Stimulated activated CD8-positive, alpha-beta memory T cell treated with anti-CD3 and anti-CD28 coated beads, Interleukin-15, amount 100 ng/mL, for 1 hour (primary cell): Measurements from ENCODE around the gene ZNF675.
"Not testable (repeated sequence)": the region's sequence is repeated elsewhere in the genome, so short reads cannot be mapped to it uniquely, and the experiment has no call there.

Experiments
- DNase-seq: peaks from one replicate; pipeline ENCODE4 v3.0.0-alpha.2; 2020; ENCODE audit warnings: low read depth

The ZNF675 gene

DNA sequence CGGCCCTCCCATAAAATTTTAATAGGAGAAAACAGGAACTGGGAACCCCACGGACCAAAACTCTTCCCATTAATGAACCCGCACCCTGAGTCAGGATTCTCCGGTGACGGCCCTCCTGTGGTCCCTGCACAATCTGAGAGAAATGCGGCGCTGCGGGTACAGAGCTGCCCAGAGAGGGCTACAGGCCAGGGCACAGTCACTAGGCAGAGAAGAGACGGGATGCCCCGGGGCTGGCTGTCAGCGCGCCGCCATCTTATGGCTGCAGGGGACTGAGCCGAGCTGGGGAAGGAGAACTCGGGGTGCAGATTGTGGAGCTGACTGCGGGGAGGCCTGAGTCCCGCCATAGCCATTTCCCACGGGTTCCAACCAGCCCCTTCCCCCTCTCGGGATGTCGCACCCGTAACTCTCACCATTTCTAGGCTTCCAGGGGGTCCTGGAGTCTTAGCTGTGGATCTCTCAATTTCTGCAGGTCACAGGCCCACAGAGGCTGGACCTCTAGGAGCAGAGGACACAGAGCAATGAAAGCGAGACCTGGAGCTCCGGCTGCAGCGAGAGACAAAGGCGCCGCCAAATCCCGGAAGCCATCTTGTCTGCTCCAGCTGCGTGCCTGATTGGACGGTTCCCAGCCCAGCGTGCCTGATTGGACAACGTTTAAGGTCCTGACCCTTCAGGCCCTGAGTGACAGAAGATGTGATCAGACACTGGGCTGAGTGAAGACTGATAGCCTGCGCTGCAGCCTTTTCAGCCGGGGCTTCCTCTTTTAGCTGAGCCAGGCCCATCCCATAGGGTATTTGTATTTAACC lies at the start of gene ZNF675:
ZNF675 (minus strand) TSS at position 592 of the 803 bp plus-strand sequence; CDS start at position 413, 179 bp downstream.
- peak; percentile 77 for DNase-seq

DNA sequence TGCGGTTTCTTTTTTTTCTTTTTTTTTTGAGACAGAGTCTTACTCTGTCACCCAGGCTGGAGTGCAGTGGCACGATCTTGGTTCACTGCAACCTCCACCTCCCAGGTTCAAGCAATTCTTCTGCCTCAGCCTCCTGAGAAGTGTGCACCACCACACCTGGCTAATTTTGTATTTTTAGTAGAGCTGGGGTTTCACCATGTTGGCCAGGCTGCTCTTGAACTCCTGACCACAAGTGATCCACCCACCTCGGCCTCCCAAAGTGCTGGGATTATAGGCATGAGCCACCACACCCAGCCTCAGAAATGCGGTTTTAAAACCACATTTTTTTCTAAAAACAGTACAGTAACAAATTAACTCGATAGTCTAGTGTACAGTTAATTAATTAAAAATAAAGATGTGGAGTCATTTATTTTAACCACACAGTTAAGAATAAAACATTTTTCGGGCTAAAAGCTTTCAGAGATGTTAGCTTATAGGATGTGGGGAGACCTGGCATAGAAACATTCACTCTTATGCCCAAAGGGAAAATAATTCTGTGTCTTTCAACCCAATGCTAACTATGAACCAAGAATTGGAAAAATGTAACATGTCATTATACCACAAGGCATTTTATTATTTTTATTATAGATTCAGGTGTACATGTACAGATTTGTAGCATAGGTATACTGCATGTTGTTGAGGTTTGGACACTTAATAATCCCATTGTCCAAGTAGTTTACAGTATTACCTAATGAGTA lies 43.9 kb upstream of the ZNF675 start:
- not testable (repeated sequence) for DNase-seq

DNA sequence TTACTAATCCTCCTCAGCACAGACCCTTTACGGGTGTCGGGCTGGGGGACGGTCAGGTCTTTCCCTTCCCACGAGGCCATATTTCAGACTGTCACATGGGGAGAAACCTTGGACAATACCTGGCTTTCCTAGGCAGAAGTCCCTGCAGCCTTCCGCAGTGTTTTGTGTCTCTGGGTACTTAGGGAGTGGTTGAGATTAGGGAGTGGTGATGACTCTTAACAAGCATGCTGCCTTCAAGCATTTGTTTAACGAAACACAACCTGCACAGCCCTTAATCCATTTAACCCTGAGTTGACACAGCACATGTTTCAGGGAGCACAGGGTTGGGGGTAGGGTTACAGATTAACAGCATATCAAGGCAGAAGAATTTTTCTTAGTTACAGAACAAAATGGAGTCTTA lies 37.1 kb upstream of the ZNF675 start:
- not testable (repeated sequence) for DNase-seq

DNA sequence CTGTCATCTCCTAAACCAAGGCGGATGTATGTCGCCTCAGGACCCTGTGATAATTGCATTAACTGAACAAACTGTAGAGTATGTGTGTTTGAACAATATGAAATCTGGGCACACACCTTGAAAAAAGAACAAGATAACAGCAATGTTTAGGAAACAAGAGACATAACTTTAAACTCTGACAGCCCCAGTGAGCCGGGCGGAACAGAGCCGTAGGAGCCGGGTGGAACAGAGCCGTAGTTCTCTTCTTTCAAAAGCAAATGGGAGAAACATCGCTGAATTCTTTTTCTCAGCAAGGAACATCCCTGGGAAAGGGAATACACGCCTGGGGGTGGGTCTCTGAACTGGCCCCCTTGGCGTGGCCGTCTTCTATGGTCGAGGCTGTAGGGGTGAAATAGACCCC lies 31.8 kb upstream of the ZNF675 start:
- DNase-seq = no peak

DNA sequence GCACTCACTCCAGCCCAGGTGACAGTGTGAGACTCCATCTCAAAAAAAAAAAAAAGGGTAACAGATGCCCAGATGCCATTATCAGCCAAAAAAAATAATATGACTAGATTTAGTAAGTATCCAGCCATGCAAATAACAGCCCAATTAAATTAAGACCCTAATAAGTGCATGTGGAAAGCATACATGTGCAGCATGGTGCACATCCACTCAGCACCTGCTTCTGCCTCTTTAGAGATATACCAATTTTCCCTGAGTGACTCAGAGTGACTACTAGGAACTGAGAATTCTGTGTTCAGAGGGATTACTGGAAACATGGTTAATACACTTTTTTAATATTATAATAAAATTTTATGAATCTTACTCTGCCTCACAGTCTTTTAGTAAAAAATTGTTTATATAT lies 29.8 kb upstream of the ZNF675 start:
- no peak for DNase-seq

DNA sequence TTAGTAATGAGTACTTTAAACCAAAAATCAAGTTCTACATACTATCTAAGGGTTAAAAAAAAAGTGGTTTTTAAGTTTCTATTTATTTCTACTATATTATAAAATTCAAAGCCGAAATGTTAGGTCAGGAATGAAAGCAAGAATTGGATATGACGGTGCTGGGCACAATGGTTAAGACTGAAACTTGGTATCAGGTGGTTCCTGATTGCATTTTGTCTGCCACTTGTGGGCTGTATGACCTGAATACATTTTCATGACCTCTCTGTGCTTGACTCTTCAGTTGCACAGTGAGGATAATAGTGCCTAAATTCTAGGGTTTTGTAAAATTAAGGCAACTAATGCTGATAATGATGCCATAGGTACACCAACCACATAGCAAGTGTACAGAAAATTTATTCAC lies 22.3 kb upstream of the ZNF675 start:
- DNase-seq = no peak

DNA sequence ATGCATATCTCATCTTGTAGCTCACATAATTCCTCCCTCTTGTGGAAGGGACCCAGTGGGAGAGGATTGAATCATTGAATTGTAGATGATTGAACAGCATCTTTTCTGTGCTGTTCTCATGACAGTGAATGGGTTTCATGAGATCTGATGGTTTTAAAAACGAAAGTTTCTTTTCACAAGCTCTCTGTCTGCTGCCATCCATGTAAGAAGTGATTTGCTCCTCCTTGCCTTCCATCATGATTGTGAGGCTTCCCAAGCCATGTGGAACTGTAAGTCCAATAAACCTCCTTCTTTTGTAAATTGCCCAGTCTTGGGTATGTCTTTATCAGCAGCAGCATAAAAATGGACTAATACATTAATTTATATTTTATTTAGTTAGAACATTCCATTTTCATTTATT lies 19.6 kb upstream of the ZNF675 start:
- DNase-seq = no peak

DNA sequence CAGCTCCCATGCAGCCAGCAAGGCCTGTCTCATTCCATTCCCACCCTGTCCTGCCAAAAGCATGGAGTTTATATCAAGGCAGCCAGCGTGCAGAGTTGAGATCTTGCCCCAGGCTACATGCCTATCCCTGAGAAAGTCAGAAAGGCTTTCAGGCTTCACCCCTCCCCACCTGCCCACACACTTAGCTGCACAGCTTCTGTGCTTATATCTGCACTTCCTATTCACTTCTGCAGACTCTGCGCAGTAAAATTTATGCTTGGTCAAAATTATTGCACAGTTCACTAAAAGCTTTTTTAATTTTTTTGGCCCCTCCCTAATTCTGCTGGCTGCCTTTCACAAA lies 12.5 kb upstream of the ZNF675 start:
- no peak for DNase-seq

DNA sequence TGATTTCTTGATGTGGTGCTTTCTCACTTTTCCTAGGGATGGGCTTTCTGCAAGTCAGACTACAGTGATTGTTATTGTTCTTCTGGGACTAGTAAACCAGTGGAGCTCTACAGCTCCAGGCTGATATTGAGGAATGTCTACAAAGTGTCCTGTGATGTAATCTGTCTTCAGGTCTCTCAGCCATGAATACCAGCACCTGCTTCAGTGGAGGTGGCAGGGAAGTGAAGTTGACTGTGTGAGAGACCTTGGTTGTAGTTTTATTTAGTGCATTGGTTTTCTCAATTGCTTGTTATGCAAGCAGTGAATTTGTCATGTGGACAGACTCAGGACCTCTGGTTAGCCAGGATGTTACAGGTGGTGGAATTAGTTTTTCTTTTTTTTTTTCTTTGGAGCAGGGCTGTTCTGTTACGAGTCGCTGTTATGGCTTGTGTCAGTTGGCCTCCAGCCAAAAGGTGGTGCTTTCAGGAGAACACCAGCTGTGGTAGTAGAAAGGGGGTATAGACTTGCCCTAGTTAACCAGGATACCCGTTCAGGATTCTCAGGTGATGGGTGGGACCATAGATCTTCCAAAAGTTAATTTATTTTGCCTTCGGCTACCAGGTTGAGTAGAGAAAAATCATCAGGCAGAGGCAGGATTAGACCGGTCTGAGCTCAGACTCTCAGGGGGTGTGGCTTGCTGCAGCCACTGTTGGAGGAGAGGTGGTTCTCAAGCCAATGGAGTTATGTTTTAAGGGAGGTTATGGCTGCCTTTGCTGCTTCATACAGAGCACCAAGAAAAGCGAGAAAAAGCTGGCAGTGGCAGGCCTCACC lies 11.9 kb upstream of the ZNF675 start:
- no peak for DNase-seq

DNA sequence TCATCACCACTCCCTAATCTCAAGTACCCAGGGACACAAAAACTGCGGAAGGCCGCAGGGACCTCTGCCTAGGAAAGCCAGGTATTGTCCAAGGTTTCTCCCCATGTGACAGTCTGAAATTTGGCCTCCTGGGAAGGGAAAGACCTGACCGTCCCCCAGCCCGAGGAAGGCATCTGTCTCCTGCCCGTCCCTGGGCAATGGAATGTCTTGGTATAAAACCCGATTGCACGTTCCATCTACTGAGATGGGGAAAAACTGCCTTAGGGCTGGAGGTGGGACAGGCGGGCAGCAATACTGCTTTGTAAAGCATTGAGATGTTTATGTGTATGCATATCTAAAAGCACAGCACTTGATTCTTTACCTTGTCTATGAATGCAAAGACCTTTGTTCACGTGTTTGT lies 5.9 kb upstream of the ZNF675 start:
- not testable (repeated sequence) for DNase-seq

DNA sequence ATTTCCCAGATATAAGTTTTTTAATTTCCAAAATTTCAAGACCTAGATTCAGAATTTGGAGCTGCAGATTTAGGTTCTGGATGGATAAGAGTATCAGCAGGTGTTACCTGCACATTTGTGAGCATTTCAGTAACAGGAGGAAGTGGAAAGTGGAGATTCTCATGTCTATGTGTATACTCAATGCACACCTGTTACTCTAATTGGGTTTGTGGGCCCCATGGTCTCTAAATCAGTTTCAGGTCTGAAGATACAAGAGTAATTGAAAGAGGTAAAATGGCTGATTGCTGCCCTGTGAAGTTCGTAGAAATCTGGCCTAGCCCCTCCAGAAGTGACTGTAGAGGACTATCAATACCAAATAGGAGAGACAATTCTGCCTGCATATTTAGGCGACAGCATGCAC lies 13.9 kb downstream of the ZNF675 start:
- DNase-seq = no peak

DNA sequence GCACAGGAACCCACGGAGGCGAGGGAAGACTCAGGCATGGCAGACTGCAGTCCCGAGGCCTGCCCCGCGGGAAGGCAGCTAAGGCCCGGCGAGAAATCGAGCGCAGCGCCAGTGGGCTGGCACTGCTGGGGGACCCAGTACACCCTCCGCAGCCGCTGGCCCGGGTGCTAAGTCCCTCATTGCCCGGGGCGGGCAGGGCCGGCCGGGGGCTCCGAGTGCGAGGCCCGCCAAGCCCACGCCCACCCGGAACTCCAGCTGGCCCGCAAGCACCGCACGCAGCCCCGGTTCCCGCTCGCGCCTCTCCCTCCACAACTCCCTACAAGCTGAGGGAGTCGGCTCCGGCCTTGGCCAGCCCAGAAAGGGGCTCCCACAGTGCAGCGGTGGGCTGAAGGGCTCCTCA lies 18.4 kb downstream of the ZNF675 start:
- DNase-seq = not testable (repeated sequence)

DNA sequence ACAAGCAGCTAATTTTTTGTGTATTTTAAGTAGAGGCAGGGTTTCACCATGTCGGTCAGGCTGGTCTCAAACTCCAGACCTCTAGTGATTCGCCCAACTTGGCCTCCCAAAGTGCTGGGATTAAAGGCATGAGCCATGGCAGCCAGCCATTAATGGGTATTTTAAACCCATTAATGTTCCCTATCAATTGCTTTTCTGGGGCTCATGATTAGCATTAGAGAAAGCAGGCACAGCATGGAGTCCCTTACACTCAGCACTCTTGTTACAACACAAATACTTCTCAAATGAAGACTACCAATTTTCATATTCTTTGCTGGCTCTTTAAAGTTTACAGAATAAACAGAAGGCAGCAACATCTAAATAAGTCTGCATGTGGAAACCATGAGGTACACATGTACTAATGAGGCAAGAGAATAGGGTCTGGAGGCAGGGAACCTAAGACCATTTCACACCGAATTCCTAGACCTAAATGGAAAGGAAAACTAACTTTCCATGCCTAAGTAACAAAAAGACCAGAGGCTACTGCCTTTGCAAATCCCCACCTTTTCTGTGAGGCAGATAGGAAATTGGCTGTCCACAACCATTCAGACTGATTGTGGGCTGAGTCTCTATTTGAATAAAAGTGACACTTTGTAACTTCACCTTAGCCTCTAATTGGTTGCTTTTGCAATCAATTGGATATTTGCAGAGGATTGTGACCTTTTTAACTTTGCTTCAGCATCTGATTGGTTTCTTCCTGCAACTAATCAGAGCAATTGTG lies 21.2 kb downstream of the ZNF675 start:
- DNase-seq = no peak

DNA sequence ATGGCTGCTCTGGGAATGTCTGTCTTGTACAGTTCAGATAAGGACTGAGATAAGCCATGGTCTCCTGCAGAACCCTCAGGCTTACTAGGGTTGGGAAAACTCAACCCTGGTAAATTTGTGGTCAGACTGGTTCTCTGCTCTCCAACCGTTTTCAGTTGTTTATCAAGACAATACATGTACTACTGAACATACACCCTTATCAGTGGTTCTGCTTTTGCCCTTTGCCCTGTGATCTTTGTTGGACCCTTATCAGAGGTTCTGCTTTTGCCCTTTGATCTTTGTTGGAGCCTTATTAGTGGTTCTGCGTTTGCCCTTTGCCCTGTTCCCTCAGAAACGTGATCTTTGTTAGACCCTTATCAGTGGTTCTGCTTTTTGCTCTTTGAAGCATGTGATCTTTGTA lies 37.2 kb downstream of the ZNF675 start:
- DNase-seq = not testable (repeated sequence)
